ENCODE measurements around the gene PDX1.

Gene PDX1

DNA sequence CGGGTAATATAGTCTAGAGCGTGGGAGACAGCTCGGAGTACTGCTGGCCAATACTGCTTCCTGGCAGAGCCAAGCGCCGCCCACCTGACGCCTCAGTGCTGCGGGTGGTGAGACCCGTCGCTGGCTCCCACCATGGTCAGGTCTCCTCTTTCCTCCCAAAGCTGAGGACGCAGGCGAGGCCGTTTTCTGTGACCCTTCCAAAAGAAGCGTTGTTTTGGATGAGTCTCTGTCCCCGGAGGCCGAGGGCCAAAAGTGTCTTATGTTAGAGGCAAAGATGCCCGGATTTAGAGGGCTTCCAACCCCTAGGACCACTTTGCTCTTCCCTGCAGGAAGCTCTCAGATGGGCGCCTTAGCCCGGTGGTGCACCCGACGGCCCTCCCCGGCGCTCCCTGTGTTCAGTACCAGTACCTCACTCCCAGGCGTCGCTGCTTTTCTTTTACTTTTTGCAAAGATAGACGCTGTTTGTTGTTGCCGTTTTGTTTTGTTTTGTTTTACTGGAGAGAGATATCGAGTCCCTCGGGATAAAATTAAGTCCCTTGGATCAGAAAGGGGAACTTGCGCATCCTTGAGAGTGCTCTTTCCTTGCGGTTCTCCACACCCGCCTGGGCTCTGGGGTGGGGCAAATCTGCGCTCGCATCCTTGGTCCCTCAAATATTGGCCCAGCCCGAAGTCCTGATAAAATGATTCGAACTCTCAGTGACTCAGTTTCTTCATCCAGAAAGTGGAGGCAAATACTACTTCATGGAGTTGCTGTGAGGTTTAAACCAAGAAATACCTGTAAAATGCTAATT lies 7.0 kb downstream of the PDX1 start:
- TF ChIP-seq JUND (IDR thresholded peaks at IDR 0.05; ENCODE audit: low read depth): no peak
- in situ Hi-C loops (cut with HindIII; ENCODE audit: low pct_unique_long_range_greater_than_20kb, low sequenced_read_pairs): no loop called here
- no peak for DNase-seq (ENCODE audit: low read depth in 1 of 2, low spot score in 1 of 2)

DNA sequence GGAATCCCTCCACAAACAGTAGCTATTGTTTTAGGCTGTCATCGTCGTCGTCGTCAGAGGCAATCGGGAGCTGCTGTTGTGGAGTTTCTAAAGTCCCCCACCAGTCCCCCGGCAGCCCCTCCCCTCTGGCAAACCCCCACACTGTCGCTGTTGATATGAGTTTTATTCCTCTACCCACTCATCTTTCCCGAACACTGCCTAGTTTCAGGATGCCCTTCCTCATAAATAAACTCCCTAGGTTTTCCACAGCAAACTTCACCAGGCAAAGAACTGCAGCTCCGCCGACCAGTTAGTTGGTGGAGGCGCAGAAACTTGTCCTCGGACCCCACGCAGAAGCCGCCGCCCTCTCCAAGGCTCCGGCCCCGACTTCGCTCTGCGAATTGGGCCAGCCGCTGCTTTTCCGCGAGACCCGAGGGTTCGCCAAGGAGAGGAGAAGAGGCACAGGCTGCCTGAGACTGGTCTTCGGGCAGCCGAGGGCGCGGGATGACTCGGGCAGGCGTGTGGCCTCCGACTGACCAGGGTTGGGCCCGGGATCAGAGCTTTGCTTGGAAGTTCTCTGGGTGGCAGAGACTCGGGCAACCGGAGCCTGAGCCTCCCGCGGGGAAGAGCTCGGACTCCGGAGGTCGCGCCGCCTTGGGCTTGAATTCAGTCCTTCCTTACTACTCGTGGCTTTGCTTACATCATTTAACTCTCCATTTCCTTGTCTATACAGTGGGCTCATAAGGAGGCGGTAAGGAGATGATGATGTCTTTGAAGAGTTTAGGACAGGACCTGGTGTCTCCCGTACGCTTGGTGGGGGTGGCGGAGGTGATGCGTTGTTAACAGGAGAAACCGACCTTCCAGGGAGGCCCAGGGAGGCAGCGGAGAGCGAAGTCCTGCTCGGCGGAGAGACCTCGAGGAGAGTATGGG lies 7.9 kb downstream of the PDX1 start:
- in situ Hi-C loops (cut with HindIII; ENCODE audit: low pct_unique_long_range_greater_than_20kb, low sequenced_read_pairs): no loop called here
- DNase-seq (ENCODE audit: low read depth in 1 of 2, low spot score in 1 of 2): no peak
- no peak for TF ChIP-seq JUND (IDR thresholded peaks at IDR 0.05; ENCODE audit: low read depth)

DNA sequence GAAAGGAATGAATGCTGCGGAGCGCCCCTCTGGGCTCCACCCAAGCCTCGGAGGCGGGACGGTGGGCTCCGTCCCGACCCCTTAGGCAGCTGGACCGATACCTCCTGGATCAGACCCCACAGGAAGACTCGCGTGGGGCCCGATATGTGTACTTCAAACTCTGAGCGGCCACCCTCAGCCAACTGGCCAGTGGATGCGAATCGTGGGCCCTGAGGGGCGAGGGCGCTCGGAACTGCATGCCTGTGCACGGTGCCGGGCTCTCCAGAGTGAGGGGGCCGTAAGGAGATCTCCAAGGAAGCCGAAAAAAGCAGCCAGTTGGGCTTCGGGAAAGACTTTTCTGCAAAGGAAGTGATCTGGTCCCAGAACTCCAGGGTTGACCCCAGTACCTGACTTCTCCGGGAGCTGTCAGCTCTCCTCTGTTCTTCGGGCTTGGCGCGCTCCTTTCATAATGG lies 8.6 kb downstream of the PDX1 start:
- in situ Hi-C loops (cut with HindIII; ENCODE audit: low pct_unique_long_range_greater_than_20kb, low sequenced_read_pairs): no loop called here
- TF ChIP-seq JUND (IDR thresholded peaks at IDR 0.05; ENCODE audit: low read depth): no peak
- no peak for DNase-seq (ENCODE audit: low read depth in 1 of 2, low spot score in 1 of 2)

DNA sequence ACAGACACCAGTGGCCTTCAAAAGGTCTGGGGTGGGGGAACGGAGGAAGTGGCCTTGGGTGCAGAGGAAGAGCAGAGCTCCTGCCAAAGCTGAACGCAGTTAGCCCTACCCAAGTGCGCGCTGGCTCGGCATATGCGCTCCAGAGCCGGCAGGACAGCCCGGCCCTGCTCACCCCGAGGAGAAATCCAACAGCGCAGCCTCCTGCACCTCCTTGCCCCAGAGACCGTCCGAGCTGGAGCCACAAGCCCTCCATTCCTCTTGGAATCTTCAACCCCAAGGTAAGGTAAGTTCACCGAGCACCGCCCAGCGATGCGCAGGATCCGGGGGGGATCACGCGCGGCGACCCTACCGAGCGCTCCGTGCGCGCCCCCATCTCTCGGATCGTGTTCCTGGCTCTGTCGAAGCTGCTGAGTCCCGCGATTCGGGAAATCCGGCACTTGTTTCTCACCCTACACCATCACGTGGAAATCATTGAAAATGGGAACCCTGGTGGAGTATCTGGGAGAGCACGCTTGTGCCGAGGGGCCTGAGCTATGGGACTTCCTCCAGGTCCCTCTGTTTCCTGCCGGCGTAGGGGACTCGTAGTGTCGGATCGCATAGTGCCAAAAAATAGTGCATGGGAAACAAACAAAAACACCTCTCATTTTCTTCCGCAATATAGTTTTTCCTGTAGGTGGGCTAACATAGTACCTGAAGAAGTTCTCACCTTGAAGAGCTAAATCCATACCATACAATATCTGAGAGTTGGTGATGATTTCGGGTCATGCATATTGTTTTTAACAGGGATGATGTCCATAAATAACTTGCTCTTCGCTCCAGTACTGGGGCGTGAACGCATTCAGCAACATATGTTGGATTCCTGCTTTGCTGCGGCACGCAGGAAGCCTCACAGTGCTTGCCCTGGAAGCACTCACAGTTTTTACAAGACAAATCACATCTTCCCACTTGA lies 9.3 kb downstream of the PDX1 start:
- in situ Hi-C loops (cut with HindIII; ENCODE audit: low pct_unique_long_range_greater_than_20kb, low sequenced_read_pairs): no loop called here
- TF ChIP-seq JUND (IDR thresholded peaks at IDR 0.05; ENCODE audit: low read depth): no peak
- DNase-seq (ENCODE audit: low read depth in 1 of 2, low spot score in 1 of 2): no peak

DNA sequence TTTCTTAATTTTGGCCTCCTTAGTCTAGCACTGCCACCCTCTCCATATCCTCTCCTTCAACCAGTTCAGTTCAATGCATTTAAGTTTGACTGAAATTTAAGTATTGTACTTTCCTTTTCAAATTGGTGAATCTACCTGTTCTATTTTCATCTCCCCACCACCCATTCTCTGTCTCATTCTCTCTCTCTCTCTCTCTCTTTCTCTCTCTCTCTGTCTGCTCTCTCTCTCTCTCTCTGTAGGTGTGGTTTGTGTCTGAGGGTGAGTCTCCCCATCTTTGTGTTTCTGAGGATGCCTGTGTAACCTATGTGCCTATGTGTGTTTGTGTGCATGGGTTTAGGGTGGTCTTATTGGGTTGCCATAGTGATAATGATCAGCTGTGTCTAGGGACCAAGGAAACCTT lies 10.1 kb downstream of the PDX1 start:
- no peak for TF ChIP-seq JUND (IDR thresholded peaks at IDR 0.05; ENCODE audit: low read depth)
- no peak for DNase-seq (ENCODE audit: low read depth in 1 of 2, low spot score in 1 of 2)
- in situ Hi-C loops (cut with HindIII; ENCODE audit: low pct_unique_long_range_greater_than_20kb, low sequenced_read_pairs): no loop called here

DNA sequence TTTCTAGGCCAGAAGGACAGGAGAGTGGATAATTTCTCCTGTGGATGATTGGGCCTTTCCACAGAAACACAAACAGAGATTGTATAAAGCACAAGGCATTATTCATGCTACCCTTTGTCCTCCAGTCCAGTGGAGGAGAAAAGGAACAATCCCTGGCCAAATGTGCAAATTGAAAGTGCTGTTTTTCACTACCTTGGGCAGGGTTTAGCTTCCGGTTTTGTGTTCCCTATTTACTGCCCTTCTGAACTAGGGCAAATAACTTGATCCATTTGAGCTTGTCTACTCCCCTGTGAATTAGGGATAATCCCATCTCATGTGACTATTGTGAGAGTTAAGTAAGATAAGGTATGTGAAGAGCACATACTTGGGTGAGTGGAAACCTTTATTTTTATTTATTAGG lies 13.3 kb downstream of the PDX1 start:
- no peak for TF ChIP-seq JUND (IDR thresholded peaks at IDR 0.05; ENCODE audit: low read depth)
- in situ Hi-C loops (cut with HindIII; ENCODE audit: low pct_unique_long_range_greater_than_20kb, low sequenced_read_pairs): no loop called here
- DNase-seq (ENCODE audit: low read depth in 1 of 2, low spot score in 1 of 2): no peak

DNA sequence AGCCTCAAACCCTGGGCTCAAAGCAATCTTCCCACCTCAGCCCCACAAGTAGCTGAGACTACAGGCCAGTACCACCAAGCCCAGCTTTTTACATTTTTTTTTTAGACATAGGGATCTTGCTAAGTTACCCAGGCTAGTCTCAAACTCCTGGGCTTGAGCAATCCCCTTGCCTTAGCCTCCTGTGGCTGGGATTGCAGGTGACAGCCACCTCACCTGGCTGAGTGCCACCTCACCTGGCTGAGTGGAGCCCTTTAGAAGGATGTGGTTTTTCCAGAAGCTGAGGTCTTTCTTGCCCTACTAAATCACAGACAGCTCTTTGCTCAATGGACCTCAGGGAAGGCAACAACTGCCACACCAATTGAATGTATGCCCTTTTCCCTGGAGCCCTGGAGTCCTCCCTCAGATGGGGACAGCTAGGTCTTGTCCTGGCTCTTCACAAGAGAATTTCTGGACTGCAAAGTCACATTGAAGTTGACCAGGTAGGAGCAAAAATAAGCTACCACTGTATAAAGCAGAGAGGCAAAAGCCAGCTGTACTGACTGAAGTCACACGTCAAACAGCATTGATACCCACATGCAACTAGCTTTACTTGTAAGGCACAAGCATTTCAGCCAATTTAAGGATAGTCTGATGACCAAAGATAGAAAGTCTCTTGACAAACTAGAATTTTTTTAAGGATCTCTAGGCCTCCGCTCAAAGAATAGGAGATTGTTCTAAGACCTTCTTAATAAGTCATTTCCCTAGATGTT lies 14.0 kb downstream of the PDX1 start:
- in situ Hi-C loops (cut with HindIII; ENCODE audit: low pct_unique_long_range_greater_than_20kb, low sequenced_read_pairs): no loop called here
- no peak for TF ChIP-seq JUND (IDR thresholded peaks at IDR 0.05; ENCODE audit: low read depth)
- peak in 1 of 2 experiments; percentile 6 for DNase-seq (ENCODE audit: low read depth in 1 of 2, low spot score in 1 of 2)

DNA sequence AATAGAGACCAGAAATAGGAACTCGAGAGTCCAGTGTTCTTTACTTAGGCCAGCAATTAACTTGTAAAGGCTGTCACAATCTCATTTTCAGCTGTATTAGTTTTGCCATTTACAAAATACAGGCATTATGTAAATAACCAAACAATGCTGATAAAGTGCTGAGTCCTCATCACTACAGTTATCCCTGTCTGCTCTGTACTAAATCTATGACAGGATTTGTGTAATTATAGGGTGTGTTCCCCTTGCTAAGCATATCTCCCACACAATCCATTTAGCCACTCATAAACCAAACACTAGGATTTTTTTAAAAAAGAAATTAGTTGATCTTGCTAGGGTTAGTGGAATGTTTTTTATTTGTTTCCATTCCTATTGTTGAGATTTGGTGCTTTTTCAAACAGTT lies 23.2 kb downstream of the PDX1 start:
- no peak for TF ChIP-seq JUND (IDR thresholded peaks at IDR 0.05; ENCODE audit: low read depth)
- in situ Hi-C loops (cut with HindIII; ENCODE audit: low pct_unique_long_range_greater_than_20kb, low sequenced_read_pairs): no loop called here
- DNase-seq (ENCODE audit: low read depth in 1 of 2, low spot score in 1 of 2): no peak

DNA sequence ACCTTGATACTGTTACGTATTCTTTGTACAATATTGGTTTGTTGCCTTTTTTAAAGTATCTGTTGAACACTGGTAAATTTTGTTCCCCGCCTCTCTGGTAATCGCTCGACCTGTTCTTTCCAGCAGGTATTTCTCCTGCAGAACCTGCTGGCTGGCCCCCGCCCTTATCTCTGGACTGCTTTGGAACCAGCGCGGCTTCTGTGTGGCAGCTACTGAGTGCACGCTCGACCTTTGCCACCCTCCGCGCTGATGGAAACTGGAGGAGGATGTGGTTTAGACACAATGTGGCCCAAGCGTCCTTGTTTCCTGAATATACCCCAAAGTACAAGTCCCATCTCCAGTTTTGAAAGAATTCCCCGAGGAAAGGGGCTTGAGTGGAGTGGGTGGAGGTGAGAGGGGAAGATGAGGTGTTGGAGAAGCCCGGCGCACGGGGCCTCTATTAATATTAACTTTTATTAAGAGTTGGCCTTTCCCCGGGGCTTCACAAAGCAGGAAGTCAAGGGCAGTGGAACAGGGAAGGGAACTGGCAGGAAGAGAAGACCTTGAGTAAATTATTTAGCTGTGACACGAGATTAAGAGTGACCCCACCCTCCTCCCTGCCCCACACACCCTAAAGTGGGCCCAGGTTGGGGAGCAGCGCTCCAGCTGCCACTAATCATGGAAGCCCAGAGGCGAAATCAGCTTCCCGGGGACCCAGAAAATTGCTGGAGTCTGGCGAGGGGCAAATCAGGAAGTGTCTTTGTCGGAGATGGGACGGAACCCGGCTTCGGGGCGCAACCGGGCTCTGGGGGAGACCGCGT lies 33.3 kb downstream of the PDX1 start:
- DNase-seq (ENCODE audit: low read depth in 1 of 2, low spot score in 1 of 2): no peak
- in situ Hi-C loops (cut with HindIII; ENCODE audit: low pct_unique_long_range_greater_than_20kb, low sequenced_read_pairs): no loop called here
- TF ChIP-seq JUND (IDR thresholded peaks at IDR 0.05; ENCODE audit: low read depth): no peak

DNA sequence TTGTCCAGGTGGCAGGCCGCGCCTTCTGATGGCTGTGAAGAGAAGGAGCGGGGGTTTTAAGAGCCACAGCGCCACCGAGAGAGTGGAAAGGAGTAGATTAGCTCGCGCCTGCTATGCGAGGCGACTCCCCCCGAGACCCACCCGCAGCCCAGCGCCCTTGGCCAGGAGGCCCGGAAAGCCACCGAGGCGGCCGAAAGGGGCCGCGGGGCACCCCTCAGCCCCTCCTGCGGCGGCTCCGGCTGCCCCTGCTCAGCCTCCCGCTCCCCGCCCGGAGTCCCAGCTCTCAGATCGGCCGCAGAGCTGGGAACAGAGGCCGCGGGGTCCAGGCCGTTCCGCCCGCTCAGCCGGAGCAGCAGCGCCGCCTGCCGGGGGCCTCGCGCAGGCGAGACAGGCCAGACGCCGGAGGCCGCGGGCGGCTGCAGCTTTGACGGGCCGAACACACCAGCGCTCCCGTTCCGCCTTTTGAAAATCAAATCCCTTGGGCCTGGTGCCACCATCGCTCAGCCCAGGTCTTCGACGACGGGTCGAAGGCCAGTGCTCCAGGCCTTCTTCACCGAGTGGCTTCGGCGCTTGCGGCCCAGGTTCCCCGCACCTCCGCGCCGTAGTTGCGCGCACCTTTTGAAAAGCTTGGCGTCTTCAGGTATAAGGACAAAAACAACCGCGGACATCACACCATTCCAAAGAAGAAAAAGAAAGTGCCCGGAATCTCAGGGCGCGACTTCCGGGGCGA lies 34.0 kb downstream of the PDX1 start:
- peak in 1 of 2 experiments; percentile 53 for DNase-seq (ENCODE audit: low read depth in 1 of 2, low spot score in 1 of 2)
- no peak for TF ChIP-seq JUND (IDR thresholded peaks at IDR 0.05; ENCODE audit: low read depth)
- in situ Hi-C loops (cut with HindIII; ENCODE audit: low pct_unique_long_range_greater_than_20kb, low sequenced_read_pairs): no loop called here

Measured in T47D (cell line).